GM12873 (cell line): ENCODE measurements around the gene BABAM2.

Source experiments
- TF ChIP-seq, protein P1 (sequence below): IDR thresholded peaks from 2 replicates; pipeline ENCODE4 v1.5.1; 2012; ENCODE audit warnings: low read depth, mild to moderate bottlenecking, moderate library complexity, low read length, control low read depth; ENCODE audit not compliant: insufficient read depth; ENCODE audit errors: missing control alignments

The BABAM2 gene

GRCh38 chr2:28300485-28301341, 410.2 kb downstream of the BABAM2 start:
- TF ChIP-seq, protein P1, sequence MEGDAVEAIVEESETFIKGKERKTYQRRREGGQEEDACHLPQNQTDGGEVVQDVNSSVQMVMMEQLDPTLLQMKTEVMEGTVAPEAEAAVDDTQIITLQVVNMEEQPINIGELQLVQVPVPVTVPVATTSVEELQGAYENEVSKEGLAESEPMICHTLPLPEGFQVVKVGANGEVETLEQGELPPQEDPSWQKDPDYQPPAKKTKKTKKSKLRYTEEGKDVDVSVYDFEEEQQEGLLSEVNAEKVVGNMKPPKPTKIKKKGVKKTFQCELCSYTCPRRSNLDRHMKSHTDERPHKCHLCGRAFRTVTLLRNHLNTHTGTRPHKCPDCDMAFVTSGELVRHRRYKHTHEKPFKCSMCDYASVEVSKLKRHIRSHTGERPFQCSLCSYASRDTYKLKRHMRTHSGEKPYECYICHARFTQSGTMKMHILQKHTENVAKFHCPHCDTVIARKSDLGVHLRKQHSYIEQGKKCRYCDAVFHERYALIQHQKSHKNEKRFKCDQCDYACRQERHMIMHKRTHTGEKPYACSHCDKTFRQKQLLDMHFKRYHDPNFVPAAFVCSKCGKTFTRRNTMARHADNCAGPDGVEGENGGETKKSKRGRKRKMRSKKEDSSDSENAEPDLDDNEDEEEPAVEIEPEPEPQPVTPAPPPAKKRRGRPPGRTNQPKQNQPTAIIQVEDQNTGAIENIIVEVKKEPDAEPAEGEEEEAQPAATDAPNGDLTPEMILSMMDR, result no peak

DNA sequence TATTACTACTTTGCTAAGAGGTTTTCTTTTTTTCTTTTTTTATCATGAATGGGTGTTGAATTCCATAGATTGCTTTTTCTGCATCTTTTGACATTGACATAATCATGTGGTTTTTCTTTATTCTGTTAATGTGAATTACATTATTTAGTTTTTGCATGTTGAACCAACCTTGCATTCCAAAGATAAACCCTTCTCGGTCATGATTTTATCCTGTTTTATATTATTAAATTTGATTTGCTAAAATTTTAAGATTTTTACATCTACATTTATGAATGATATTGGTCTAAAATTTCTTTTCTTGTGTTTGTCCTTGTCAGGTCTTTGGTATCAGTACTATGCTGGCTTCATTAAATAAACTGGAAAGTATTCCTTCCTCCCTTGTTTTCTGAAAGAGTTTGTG, 414.7 kb downstream of the BABAM2 start:
- TF ChIP-seq, protein P1, result no peak

DNA sequence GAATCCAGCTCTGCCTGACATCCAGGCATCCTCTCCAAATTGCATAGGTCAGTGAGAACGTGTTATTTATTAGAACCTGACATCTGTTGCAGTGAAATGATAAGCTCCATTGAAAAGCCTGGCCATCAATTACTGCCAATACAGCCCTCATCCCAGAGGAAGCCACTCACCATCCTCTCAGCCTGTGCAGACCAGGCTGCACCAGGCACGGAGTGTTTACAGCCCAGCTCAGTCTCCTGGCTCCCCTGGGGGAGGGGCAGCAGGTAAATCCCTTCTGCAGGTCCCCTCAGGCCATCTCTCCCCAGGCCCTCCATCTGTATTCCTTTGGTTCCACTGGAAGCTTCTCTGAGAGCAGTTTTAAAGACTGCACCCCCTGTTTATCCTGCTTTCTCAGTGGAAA, 419.6 kb downstream of the BABAM2 start:
- TF ChIP-seq, protein P1, result no peak

DNA sequence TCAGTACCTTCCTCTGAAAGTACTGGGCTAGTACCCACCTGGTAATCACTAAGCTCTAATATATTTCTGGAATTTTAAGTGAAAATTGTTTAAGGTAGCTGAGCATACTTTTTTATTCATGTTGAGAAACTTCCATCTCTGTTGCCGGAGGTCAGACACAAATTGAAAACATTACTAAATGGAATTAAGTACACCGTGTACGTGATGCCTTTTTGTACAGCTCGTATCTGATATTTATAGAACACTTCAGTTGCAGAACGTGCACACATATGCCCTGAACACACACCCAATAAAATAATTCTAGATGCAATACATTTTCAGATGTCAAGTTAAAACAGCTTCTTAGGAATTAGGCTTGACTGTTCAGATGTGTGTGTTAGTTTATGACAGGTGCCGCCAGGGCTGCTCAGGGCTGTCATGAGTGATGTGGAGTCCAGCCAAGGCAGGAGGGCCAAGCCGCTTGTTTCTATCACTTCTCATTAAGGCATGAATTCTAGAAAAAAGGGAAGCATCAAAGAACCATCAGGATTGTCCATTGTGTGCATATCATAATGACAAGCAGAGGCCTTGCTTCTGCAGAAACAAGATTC, 421.2 kb downstream of the BABAM2 start:
- TF ChIP-seq, protein P1, result no peak

GRCh38 chr2:28312307-28313219, 422.0 kb downstream of the BABAM2 start:
- TF ChIP-seq, protein P1, result no peak

GRCh38 chr2:28313220-28313784, 422.8 kb downstream of the BABAM2 start:
- TF ChIP-seq, protein P1, result no peak
